Measurements from ENCODE around the gene XXYLT1.
"Not testable (repeated sequence)": the region's sequence is repeated elsewhere in the genome, so short reads cannot be mapped to it uniquely, and the experiment has no call there.

Gene XXYLT1

DNA sequence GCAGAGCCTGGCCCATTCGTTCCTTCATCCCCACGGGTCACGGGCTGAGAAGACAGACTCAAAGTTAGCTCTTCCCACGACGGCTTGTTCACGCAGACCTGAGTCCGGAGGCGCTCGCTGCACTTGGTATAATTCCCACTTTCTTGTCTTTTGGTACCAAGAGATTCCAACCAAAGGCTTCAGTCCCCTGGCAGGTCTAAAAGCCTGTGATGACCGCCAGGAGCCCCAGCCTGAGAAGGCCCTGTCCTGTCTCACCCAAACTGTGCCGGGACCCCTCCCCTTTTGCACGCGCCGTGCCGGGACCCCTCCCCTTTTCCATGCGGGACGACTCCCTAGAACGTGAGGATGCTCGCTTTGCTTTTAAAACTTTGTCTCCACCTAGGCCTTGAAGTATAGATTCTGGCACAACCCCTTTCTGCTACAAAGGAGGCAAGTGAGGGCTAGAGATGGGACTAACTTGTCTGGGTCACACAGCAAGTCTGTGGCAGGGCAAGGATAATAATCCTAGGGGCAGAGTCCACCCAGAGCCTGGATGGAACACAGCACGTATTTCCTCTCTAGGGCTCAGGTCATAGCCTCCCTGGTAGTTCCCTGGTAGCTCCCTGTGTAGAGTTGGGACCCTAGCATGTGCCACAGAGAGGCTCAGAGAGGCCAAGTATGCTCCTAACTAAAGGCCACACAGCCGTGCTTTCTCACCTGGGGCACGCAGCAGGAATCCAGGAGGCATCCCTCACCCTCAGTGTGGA lies 211.3 kb downstream of the XXYLT1 start:
- no peak for DNase-seq

GRCh38 chr3:195059006-195059350 lies 212.0 kb downstream of the XXYLT1 start:
- DNase-seq = no peak

DNA sequence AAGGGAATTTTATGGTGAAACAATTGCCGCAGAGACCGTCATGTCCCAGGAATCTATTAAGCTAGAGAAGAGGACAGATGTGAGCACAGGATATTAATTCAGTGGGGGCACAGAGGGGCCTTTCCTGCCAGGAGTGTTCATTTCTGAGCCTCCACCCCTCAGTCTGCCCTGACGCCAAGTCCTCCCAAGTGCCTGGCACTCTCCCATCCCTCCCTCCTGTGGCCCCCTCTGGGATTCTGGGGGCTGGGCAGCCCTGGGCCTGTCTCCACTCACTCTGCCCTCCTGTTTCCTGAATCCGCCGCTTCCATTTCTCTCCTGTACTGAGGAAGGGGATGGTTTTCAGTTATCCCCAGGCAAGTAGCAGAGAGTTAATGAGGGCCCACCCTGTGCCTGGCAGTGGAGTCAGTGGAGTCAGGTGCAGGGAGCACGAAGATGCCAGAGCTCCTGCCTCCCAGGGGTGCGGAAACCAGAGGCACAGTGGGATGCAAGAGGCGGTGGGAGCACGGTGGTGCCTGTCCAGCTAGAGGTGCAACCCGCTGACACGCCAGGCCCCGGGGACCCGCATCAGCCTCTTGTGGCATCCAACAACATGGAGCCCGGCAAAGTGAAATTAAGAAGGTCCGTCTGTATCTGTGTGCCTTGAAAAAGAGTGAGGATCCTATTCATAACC lies 212.5 kb downstream of the XXYLT1 start:
- no peak for DNase-seq

DNA sequence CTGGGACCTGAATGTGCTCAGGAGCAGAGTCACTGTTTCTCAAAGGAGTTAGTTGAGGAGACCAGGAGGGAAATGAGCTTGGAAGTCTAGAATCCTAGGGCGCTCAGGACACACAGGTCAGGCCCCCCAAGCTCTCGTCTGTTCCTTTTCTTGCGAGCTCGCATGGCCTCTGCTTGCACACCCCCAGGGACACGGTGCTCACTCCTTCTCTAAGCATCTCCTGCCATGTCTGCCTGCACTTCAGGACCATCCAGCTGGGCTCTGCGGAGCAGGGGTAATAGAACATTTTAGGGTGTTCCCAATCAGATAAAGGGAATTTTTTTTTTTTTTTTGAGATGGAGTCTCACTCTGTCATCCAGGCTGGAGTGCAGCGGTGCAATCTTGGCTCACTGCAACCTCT lies 213.2 kb downstream of the XXYLT1 start:
- DNase-seq = no peak

- DNase-seq = no peak
Observed at GRCh38 chr3:195056506-195056905, 214.5 kb downstream of the XXYLT1 start.

DNA sequence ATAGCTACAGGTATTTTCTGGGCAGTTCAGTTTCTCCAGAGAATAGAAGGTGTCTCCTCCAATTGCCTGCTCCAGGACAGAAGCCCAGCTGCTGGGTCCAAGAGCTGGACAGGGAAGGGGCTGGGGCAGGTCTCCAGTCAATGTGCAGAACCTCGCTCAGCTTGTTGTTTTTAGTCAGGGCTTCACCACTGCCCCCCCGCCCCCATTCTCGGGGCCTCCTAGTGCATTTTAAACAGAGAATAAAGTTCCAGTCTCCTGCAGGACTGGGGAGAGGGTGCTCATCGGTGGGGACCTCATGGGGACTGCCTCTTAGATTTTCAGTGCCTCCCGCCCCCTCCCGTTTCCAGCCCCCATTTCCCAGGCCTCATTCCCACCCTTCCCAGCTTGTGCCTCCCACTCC lies 216.6 kb downstream of the XXYLT1 start:
- DNase-seq = no peak

GRCh38 chr3:195052939-195053338 lies 218.0 kb downstream of the XXYLT1 start:
- no peak for DNase-seq

DNA sequence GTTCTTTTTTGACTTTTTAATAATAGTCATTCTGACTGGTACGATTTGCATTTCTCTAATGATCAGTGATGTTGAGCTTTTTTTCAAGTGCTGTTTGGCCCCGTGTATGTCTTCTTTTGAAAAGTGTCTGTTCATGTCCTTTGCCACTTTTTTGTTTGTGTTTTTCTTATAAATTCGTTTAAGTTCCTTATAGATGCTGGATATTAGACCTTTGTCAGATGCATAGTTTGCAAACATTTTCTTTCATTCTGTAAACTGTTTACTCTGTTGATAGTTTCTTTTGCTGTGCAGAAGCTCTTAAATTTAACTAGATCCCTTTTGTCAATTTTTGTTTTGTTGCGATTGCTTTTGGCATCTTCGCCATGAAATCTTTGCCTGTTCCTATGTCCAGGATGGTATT lies 220.7 kb downstream of the XXYLT1 start:
- DNase-seq = not testable (repeated sequence)

GRCh38 chr3:195048059-195048905 lies 222.7 kb downstream of the XXYLT1 start:
- no peak for DNase-seq

GRCh38 chr3:195047536-195047935 lies 223.4 kb downstream of the XXYLT1 start:
- no peak for DNase-seq

DNA sequence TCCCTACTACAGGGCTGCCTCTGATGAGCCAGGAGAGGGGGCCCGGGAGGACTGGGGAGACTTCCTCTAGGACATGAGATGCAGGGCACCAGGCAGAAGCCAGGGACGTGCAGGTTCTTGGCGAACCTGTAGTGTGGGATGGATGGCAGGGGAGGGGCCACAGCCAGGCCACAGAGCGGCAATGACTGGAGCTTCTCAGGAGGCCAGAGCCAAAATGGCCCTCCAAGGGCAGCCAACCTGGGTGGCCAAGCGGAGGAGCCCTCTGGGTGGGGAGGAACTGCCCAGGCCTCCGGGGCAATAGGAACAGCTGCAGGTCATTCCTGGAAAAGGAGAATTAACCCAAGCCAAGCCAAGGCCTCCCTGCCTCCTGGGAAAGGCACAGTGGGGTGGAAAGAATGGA lies 224.5 kb downstream of the XXYLT1 start:
- DNase-seq = no peak

GRCh38 chr3:195045481-195046210 lies 225.3 kb downstream of the XXYLT1 start:
- DNase-seq = no peak

DNA sequence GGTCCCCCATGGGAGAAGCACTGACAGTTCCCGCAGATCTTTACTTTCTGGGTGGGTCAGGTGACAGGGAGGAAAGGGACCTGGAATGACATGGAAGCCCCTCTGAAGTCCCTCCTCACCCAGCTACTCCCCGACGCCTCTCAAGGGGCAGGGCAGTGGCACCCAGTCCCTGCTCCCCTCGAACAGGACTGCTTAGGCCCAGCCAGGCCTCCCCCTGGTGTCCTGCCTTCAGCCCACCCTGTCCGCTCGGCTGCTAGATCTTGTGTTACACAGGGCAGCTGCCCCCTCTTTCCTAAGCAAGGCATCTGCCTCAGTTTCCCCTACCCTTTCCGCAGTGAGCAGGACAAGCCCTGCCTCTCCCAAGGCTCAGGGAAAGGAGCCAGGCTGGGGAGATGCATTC lies 226.5 kb downstream of the XXYLT1 start:
- no peak for DNase-seq

- DNase-seq = no peak
Observed at GRCh38 chr3:195043607-195044339, 227.2 kb downstream of the XXYLT1 start.

DNA sequence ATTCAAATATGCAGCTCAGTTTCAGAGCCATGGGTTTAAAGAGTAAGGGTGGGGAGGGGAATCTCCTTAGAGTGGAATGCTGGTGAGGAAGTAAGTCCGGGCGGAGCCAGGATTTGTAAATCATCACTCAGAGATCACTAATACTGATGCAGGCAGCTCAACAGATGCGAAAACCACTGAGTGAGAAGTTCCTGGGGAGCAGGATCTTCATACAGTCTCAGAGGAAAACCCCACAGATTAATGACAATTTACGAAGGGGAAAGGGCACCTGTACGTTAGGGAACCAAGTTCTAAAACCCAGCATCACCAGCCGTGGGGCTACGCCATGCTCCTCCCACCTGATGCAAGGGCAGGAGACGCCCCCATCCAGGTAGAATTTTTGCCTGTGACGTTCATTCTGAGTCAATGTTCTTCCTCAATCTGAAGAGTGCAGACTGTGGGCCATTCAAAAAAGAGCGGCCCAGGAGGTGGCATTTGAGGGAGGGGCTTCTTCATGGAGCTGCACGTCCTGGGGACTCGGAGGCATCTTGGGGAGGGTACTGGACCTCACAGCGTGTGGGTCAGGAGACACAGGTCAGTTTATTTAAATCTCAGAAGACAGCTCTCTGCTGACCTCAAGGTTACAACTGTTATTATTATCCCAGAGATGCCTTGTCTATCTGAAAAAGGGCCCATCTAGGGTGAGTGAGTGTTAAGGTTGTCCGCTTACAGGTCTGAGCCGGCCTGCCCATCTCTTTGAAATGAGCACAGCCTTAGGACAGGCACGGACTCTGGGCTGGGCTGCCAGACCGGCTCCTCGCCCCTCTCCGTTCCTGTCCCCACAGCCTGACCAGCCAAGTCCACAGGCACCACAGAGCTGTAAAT lies 228.0 kb downstream of the XXYLT1 start:
- no peak for DNase-seq

DNA sequence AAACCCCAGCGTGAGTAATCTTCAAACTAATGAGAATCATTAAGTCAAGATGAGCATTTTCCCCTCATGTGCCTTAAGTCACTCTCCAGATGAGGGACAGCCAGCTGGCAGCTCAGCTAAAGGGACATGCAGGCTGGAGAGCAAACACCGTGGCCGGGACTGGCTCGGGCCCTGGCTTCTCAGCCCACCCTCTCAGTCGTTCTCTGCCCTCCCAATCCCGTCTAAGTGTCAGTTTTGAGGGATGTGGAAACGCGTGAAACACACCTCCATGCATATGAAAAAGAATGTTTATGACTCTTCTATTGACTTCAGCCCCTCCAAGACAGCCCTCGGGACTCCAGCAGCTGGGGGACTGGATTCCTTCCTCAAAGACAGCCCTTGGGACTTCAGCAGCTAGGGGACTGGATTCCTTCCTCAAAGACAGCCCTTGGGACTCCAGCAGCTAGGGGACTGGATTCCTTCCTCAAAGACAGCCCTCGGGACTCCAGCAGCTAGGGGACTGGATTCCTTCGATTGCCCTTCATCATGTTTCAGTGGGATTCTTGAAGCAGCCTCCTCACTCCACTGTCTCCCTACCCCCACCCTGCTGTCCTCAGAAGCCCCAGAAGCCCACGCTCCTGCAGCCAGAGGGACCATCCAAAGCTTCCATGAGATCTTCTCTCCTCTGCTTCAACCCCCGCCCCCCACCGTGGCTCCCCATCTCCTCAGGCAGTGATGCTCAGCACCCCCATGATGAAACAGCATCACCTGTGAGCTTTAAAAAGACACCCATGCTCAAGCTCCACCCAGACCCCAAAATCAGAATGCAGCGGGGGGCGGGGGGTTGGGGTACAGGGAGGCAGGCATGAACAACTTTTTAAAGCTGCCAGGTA lies 228.9 kb downstream of the XXYLT1 start:
- DNase-seq = no peak

DNA sequence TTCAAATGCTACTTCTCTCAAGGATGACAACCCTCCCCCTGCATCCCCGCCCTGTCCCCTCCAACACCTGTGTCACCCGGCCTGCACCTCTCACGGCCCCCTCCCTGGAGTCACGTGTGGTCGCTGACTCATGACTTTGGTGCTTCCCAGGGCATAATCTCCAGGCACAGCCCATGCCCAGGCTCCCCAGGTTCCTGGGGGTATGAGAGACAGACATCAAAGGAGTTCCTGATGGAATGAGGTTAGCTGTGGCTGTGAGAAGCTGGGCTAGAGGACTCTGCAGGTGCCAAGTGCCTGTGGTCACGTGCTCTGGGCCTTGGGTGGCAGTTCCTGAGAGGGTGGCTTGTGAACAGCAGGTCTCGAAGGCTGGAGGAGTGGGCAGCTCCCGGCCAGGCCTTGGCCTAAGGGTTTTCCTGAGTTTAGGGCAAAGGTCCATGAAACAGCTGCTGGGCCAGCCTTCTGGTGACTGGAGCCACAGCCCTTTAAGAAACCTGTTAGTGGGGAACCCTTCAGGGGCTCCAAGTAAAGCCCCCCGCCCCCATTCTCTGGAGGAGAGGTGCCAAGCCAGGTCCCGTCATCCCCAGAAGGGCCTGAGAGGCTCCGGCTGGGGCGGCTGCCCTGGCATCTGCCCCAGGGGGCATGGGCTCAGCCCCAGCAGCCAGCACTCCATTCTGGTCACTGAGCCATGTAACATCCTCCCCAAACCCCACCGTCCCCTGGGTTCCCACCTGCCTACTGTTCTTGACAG lies 230.0 kb downstream of the XXYLT1 start:
- DNase-seq = no peak

DNA sequence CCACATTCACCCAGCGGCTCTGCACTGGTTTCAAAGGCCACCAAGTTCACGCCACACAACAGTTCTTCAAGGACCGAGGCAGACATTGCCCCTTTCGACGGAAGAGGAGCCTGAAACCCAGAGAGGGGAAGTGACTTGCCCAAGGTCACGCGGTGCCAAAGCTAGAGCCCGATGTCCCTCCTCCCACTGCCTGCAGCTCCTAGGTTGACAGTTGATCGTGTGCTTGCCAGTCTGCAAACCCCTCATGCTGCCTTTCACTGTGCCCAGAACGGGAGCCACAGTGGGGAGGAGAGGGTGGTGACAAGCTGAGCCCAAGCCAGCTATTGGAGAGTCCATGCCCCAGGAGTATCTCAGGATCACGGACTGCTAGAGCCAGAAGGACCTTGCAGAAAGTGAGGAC lies 230.9 kb downstream of the XXYLT1 start:
- DNase-seq = no peak

- DNase-seq = no peak
Observed at GRCh38 chr3:195039180-195039843, 231.6 kb downstream of the XXYLT1 start.
